DND-41 (cell line): ENCODE measurements around the gene FLNA.

ENCODE experiments used
- ATAC-seq: fragments of 200-7000 bp; cut with Tn5 transposase; 3 replicates; pipeline ENCODE4 v1.9.1; 2021; ENCODE audit warnings: low read depth; ENCODE audit not compliant: insufficient read depth
- DNase-seq: peaks from one replicate; pipeline ENCODE4 v3.0.0-alpha.2; 2020
- H2AFZ ChIP-seq: 2 replicates; pipeline ENCODE4 v1.6.0; 2012; ENCODE audit warnings: low read depth, low read length
- H3K27ac ChIP-seq: 2 replicates; pipeline ENCODE4 v1.5.1; 2012; ENCODE audit warnings: low read length, inconsistent platforms
- H3K27me3 ChIP-seq: fragments of 200-600 bp; sonication (generic); 2 replicates; pipeline ENCODE4 v1.6.0; 2012; ENCODE audit warnings: low read length, mild to moderate bottlenecking, inconsistent platforms; ENCODE audit not compliant: insufficient read depth, poor library complexity
- H3K36me3 ChIP-seq: 2 replicates; pipeline ENCODE4 v1.5.1; 2012; ENCODE audit warnings: low read length, inconsistent platforms; ENCODE audit not compliant: insufficient read depth
- H3K4me1 ChIP-seq: 2 replicates; pipeline ENCODE4 v1.5.1; 2012; ENCODE audit warnings: mild to moderate bottlenecking, low read length; ENCODE audit not compliant: insufficient read depth
- H3K4me2 ChIP-seq: 2 replicates; pipeline ENCODE4 v1.6.0; 2012; ENCODE audit warnings: mild to moderate bottlenecking, moderate library complexity, low read length, inconsistent platforms; ENCODE audit not compliant: insufficient read depth
- H3K4me3 ChIP-seq, 2 experiments: fragments of 200-600 bp in 1 of 2; shearing (Covaris generic) in 1 of 2; 2 replicates each; pipeline ENCODE4 v1.5.1; 2012 to 2016; ENCODE audit warnings: inconsistent platforms in 2 of 2, low read length in 2 of 2, mild to moderate bottlenecking in 2 of 2, low read depth in 1 of 2, moderate library complexity in 1 of 2
- H3K79me2 ChIP-seq: 2 replicates; pipeline ENCODE4 v1.6.0; 2012; ENCODE audit warnings: low read length, inconsistent platforms; ENCODE audit not compliant: insufficient read depth
- H3K9ac ChIP-seq: 2 replicates; pipeline ENCODE4 v1.6.0; 2012; ENCODE audit warnings: low read depth, mild to moderate bottlenecking, inconsistent platforms, low read length, moderate library complexity
- H3K9me3 ChIP-seq: 2 replicates; pipeline ENCODE4 v1.5.1; 2012; ENCODE audit warnings: low read length, moderate library complexity, mild to moderate bottlenecking, inconsistent platforms; ENCODE audit not compliant: insufficient read depth, severe bottlenecking
- H4K20me1 ChIP-seq: 2 replicates; pipeline ENCODE4 v1.6.0; 2012; ENCODE audit warnings: low read length; ENCODE audit not compliant: insufficient read depth
- EZH2 ChIP-seq: IDR thresholded peaks from 3 replicates; pipeline ENCODE4 v1.6.1; 2012; ENCODE audit warnings: borderline replicate concordance, low read depth, mild to moderate bottlenecking, moderate library complexity, low read length, inconsistent platforms; ENCODE audit not compliant: severe bottlenecking
- TF ChIP-seq, protein P1 (sequence below): IDR thresholded peaks from 2 replicates; pipeline ENCODE4 v1.5.1; 2012; ENCODE audit warnings: borderline replicate concordance, low read length, moderate library complexity, mild to moderate bottlenecking; ENCODE audit not compliant: poor library complexity, severe bottlenecking; ENCODE audit errors: extremely low read depth

FLNA gene

DNA sequence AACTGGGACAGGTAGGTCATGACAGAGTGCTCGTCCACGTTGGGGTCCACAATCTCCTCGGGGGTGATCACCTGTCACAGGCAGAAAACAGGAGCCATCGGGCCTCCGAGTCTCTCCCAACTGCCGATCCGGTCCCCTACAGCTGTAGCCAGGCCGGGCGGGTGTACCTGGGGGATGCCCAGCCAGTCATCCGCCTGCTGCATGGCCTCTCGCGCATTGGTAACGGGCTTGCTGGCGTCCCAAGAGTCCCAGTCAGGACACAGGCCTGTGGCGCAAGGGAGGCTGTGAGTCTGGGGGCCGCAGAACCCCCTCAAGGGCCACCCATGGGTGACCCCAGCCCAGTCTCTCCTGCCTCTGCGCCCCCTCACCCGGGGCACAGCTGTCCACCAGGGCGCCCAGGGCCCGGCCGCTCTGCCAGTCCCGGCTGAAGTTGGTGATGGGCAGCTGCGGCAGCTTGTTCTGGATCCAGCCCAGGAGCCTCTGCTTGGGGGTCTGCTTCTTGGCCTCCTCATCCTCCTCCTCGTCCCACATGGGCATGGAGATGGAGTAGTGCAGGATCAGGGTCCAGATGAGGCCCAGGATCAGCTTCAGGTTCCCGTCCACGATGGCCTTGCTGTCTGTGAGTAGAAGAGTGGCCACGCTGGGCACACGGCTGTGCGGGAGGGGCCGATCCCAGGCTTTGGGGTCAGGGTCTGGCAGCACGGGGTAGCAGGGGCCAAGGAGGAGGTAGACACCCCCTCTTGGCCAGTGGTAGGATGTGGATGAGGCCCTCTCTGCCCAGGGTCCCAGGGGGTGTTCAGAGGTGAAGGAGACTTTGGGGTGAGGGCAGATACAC lies 6.7 kb downstream of the FLNA start:
- peaks cover 68% of the 10 kb centered on the region for H3K36me3 ChIP-seq
- H2AFZ ChIP-seq = no peak overlapping the region
- H3K9ac ChIP-seq = peak overlapping the region; percentile 90

DNA sequence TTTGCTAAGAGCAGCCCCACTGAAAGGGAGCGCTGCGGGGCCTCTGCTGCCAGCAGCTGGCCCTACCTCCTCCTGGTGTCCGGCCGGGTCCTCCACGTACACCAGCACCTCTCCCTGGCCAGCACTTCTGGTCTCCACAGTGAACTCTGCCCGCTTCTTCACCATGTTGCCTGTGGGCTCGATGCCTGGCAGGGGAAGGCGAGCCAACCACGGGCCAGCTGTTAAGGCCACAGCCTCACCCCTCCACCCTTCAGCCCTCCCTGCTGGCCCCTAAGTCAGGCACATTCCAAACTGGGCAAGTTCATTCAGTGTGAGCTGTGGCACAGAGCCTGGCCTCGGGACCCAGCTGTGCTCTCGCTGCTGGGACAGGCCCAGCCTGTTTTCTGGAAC lies 7.8 kb downstream of the FLNA start:
- Histone ChIP-seq H3K27ac (no peak overlapping the region), H3K4me2 (peak overlapping the region; percentile 90; the same call in 1 of the 2 replicates), H4K20me1 (peaks cover 80% of the 10 kb centered on the region), H3K4me1 (peaks cover 33% of the 10 kb centered on the region), H2AFZ (no peak overlapping the region), H3K9me3 (no peaks in the 10 kb centered on the region), H3K9ac (no peak overlapping the region), H3K4me3 (no peak overlapping the region), H3K79me2 (peaks cover 82% of the 10 kb centered on the region), H3K27me3 (no peaks in the 10 kb centered on the region), H3K36me3 (peaks cover 78% of the 10 kb centered on the region)
- ATAC-seq = no peak
- DNase-seq = no peak
- no peak for TF ChIP-seq EZH2
- TF ChIP-seq, protein P1, sequence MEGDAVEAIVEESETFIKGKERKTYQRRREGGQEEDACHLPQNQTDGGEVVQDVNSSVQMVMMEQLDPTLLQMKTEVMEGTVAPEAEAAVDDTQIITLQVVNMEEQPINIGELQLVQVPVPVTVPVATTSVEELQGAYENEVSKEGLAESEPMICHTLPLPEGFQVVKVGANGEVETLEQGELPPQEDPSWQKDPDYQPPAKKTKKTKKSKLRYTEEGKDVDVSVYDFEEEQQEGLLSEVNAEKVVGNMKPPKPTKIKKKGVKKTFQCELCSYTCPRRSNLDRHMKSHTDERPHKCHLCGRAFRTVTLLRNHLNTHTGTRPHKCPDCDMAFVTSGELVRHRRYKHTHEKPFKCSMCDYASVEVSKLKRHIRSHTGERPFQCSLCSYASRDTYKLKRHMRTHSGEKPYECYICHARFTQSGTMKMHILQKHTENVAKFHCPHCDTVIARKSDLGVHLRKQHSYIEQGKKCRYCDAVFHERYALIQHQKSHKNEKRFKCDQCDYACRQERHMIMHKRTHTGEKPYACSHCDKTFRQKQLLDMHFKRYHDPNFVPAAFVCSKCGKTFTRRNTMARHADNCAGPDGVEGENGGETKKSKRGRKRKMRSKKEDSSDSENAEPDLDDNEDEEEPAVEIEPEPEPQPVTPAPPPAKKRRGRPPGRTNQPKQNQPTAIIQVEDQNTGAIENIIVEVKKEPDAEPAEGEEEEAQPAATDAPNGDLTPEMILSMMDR = no peak

More for the DNA sequence above, 6.7 kb downstream of the FLNA start:
- TF ChIP-seq, protein P1 = no peak
- no peak for TF ChIP-seq EZH2
- H3K4me2 ChIP-seq = peak overlapping the region; percentile 90
- H3K4me3 ChIP-seq = peak overlapping the region in 1 of 2 experiments; percentile 99; a peak in 1 of 4 replicates
- no peak for ATAC-seq
- H3K79me2 ChIP-seq = peaks cover 72% of the 10 kb centered on the region
- DNase-seq = no peak
- no peaks in the 10 kb centered on the region for H3K9me3 ChIP-seq
- peak overlapping the region; percentile 98 for H3K27ac ChIP-seq
- H4K20me1 ChIP-seq = peaks cover 76% of the 10 kb centered on the region
- peaks cover 4% of the 10 kb centered on the region for H3K27me3 ChIP-seq
- peaks cover 43% of the 10 kb centered on the region for H3K4me1 ChIP-seq

GRCh38 chrX:154365997-154366665 lies 8.3 kb downstream of the FLNA start:
- H3K36me3 ChIP-seq = peaks cover 83% of the 10 kb centered on the region
- H3K4me1 ChIP-seq = peaks cover 30% of the 10 kb centered on the region
- peaks cover 83% of the 10 kb centered on the region for H4K20me1 ChIP-seq
- no peak overlapping the region for H3K9ac ChIP-seq
- H3K27ac ChIP-seq = no peak overlapping the region
- TF ChIP-seq, protein P1 = no peak
- no peak for TF ChIP-seq EZH2
- H3K4me2 ChIP-seq = peak overlapping the region; percentile 90; the same call in 1 of the 2 replicates
- ATAC-seq (no peak), DNase-seq (no peak)
- H2AFZ ChIP-seq = no peak overlapping the region
- peaks cover 88% of the 10 kb centered on the region for H3K79me2 ChIP-seq
- H3K4me3 ChIP-seq = no peak overlapping the region
- H3K9me3 ChIP-seq = no peaks in the 10 kb centered on the region
- H3K27me3 ChIP-seq = no peaks in the 10 kb centered on the region
